Measurements from ENCODE around the gene DOCK6. TPM values are rescaled to one million over a fixed set of nuclear protein-coding genes. Genes with fewer than 3 reads are reported as not detected.

Gene DOCK6
- total RNA-seq, 1 experiment from 2014 or later = 57.9 TPM

DNA sequence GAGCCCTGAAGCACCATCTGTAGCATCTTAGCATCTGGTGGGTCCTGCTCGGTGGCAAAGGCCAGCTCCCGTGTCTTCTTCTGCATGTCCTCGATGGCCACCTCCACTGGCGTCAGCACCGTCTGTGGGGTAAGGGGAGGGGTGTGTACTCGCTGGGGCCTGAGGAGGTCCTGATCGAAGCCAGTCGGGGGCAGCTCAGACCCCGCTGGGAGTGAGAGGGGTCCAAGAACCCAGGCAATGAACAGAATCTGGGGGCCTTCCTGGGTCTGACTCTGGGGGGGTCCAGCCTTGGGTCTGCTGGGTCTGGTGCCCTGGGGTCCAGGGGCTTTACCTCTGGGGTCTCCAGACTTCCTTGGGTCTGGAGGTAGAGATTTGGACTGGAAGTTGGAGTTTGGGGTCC, 61.4 kb downstream of the DOCK6 start:
- Mint-ChIP-seq H3K4me3 (no peak overlapping the region), H3K36me3 (ENCODE audit: insufficient read depth in 1 of 3, low read depth in 3 of 3) (peaks cover 0 to 25% (median 10%) of the 10 kb centered on the region in 3 experiments; a peak in 5 of 7 replicates), H3K27ac (no peak overlapping the region), H3K27me3 (ENCODE audit: low read depth) (peaks cover 2% of the 10 kb centered on the region; the same call in 1 of the 2 replicates), H3K9me3 (no peaks in the 10 kb centered on the region), H3K4me1 (peaks cover 6 to 16% of the 10 kb centered on the region in 2 experiments)
- H4K91ac ChIP-seq (ENCODE audit: insufficient read length, low read depth, low read length) = no peak overlapping the region
- H2BK120ac ChIP-seq (ENCODE audit: low read depth, low read length, poor library complexity, severe bottlenecking) = no peak overlapping the region
- H2AFZ ChIP-seq (ENCODE audit: low read length) = no peak overlapping the region
- no peak overlapping the region for H3K56ac ChIP-seq (ENCODE audit: insufficient read length, low read depth, low read length)
- H2BK20ac ChIP-seq (ENCODE audit: low read depth, low read length, poor library complexity, severe bottlenecking) = no peak overlapping the region
- no peak overlapping the region for H3K4ac ChIP-seq (ENCODE audit: low read depth, low read length)
- H3K14ac ChIP-seq (ENCODE audit: insufficient read depth, low read length) = no peak overlapping the region
- TF ChIP-seq, protein P1, sequence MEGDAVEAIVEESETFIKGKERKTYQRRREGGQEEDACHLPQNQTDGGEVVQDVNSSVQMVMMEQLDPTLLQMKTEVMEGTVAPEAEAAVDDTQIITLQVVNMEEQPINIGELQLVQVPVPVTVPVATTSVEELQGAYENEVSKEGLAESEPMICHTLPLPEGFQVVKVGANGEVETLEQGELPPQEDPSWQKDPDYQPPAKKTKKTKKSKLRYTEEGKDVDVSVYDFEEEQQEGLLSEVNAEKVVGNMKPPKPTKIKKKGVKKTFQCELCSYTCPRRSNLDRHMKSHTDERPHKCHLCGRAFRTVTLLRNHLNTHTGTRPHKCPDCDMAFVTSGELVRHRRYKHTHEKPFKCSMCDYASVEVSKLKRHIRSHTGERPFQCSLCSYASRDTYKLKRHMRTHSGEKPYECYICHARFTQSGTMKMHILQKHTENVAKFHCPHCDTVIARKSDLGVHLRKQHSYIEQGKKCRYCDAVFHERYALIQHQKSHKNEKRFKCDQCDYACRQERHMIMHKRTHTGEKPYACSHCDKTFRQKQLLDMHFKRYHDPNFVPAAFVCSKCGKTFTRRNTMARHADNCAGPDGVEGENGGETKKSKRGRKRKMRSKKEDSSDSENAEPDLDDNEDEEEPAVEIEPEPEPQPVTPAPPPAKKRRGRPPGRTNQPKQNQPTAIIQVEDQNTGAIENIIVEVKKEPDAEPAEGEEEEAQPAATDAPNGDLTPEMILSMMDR (conservative IDR thresholded peaks at IDR 0.05) = no peak
- H3K27ac ChIP-seq (ENCODE audit: insufficient read length, low read depth, low read length) = no peak overlapping the region
- no peak overlapping the region for H3K9ac ChIP-seq (ENCODE audit: extremely low read depth, insufficient read length, low read length)
- no peak overlapping the region for H2BK5ac ChIP-seq (ENCODE audit: insufficient read length, low read length)
- no peaks in the 10 kb centered on the region for H3K9me3 ChIP-seq (ENCODE audit: control insufficient read depth, low read depth, low read length)
- H3K4me1 ChIP-seq (ENCODE audit: insufficient read depth, low read length) = no peaks in the 10 kb centered on the region
- no peak overlapping the region for H2AK5ac ChIP-seq (ENCODE audit: insufficient read length, low read length)
- no peak overlapping the region for H3T11ph ChIP-seq (ENCODE audit: low read length)
- H3K18ac ChIP-seq (ENCODE audit: insufficient read length, low read depth, low read length) = no peak overlapping the region
- WGBS (ENCODE audit: extremely low coverage, insufficient read length, low lambda C conversion rate) = no CpG with 5 or more reads among the region's 9 CpGs
- H3K23me2 ChIP-seq (ENCODE audit: insufficient read length, low read depth, low read length, poor library complexity, severe bottlenecking) = peaks cover 4% of the 10 kb centered on the region
- no peak overlapping the region for H2BK12ac ChIP-seq (ENCODE audit: insufficient read length, low read depth, low read length)
- H4K20me1 ChIP-seq (ENCODE audit: control insufficient read depth, insufficient read depth, insufficient read length) = no peaks in the 10 kb centered on the region
- no peak for DNase-seq
- H2BK15ac ChIP-seq (ENCODE audit: low read depth, low read length) = no peak overlapping the region
- H4K8ac ChIP-seq (replicated peaks; ENCODE audit: insufficient read length, low read depth, low read length) = no peak overlapping the region
- no peaks in the 10 kb centered on the region for H3K79me2 ChIP-seq (ENCODE audit: insufficient read depth, low read length)
- no peak overlapping the region for H3K4me2 ChIP-seq (ENCODE audit: insufficient read depth, insufficient read length, low read length)
- H3K79me1 ChIP-seq (ENCODE audit: insufficient read depth, low read depth, low read length, poor library complexity, severe bottlenecking) = no peaks in the 10 kb centered on the region
- H3K23ac ChIP-seq (ENCODE audit: insufficient read length, low read depth, low read length) = no peak overlapping the region
- H3K27me3 ChIP-seq (ENCODE audit: insufficient read depth, low read length) = no peaks in the 10 kb centered on the region
- no peak overlapping the region for H4K5ac ChIP-seq (ENCODE audit: insufficient read length, low read depth, low read length)

All from H9 (cell line).